DMS79 (cell line): Measurements from ENCODE around the gene CDX1.
"Not testable (repeated sequence)": the region's sequence is repeated elsewhere in the genome, so short reads cannot be mapped to it uniquely, and the experiment has no call there.

Experiments used
- DNase-seq: peaks from one replicate; lab custom pipeline; 2025; lab: John Stamatoyannopoulos, UW

Gene CDX1

GRCh38 chr5:150233706-150234105 is 67.1 kb downstream of the CDX1 start:
- not testable (repeated sequence) for DNase-seq
